Activated T-cell treated with anti-CD3 and anti-CD28 coated beads, Interleukin-2, amount 50 U/mL, for 1 hour (primary cell): ENCODE results near the gene DCAF7.

Experiments used
- DNase-seq: peaks from one replicate; pipeline ENCODE4 v3.0.0-alpha.2; 2020

DCAF7 gene

DNA sequence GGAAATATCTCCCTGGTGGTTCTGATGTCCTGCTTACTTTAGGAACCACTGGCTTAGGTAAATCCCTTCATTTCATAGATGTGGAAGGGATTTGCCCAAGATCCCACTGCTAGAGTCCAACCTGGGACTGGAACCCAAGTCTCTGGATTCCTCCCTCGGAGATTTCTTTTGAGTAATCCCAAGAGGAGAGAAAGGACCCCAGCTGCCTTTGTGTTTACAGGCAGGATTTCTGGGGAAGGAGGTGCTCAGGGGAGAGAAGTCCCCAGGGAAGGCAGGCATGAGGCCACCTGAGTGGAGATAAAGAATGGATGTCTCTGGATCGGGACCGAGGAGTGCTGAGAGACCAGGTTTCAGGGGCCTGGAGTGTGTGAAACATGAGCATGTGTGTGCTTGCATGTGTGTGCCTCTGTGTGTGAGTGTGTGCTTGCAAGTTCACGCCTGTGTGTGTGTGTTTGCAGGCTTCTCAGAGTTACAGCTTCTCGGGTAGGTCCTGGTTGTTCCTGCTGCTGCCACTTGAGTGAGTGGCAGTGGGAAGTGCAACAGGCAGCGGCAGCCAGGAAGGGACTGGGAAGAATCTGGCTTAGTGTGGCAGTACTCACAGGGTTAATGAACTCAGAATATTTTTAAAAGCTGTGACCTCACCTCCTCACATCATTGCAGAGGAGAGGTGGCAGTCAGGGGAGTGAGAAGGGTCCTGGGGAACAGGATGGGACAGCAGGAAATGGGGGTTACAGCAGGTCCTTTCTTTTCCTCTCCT, 24.9 kb upstream of the DCAF7 start:
- DNase-seq: no peak

DNA sequence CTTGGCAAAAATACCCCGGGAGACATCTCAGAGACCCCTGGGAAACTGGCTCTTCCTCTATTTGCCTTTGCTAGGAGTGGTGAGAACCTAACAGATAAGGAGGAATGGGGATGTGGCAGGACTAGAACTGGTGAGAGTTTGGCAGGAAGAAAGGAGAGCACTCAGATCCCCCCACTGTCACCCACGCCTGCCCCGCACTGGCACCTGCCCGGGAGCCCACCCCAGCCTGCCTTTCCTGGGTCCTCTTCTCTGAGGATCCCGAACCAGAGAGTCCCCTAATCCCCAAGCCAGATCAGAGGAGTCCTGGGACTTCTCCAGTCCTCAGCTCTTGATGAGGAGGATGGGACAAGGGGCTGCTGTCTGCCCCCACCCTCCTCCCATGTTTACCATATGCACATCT, 23.4 kb upstream of the DCAF7 start:
- no peak for DNase-seq

DNA sequence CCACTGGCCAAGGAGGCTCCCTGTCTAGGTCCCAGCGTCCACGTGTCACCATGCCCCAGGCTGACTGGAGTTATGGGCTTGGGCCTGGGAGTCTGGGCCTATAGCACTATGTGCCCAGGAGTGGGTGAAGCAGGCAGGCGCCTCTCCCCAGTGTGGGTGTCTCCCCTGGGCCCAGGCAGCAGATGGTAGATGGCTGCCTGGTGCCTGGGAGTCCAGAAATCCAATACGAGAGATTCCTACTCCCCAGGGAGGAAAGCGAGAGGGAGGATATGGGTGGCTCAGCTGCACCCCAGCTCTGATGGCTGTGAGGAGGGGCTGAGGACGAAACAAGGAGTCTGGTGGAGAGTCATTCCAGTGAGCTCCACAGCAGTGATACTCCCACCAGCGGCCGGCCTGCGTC, 22.1 kb upstream of the DCAF7 start:
- DNase-seq: no peak

DNA sequence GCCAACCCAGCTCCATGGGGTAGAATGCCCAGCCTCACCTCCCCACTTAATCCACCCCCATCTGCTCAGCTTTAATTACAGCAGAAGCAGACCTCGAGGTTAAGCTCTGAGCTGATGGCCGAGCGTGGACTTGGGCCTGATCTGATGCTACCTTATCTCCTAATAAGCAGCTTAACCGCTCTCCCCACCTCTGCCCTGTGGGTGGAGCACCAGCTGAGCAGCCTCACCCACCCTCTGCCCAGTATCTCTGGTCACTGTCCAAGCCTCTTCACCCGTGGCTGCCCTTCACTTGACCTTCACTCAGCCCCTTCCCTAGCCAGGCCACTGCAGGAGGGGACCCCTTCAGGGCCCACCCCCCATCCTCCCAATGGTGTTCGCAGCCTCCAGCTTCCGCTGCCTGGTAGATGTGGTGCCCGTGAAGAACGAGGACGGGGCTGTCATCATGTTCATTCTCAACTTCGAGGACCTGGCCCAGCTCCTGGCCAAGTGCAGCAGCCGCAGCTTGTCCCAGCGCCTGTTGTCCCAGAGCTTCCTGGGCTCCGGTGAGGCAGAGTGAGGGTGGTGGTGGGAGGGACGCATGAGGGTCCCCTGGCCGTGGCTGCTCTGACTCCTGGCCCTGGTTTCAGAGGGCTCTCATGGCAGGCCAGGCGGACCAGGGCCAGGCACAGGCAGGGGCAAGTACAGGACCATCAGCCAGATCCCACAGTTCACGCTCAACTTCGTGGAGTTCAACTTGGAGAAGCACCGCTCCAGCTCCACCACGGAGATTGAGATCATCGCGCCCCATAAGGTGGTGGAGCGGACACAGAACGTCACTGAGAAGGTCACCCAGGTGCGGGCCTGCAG, 20.3 kb upstream of the DCAF7 start:
- no peak for DNase-seq

DNA sequence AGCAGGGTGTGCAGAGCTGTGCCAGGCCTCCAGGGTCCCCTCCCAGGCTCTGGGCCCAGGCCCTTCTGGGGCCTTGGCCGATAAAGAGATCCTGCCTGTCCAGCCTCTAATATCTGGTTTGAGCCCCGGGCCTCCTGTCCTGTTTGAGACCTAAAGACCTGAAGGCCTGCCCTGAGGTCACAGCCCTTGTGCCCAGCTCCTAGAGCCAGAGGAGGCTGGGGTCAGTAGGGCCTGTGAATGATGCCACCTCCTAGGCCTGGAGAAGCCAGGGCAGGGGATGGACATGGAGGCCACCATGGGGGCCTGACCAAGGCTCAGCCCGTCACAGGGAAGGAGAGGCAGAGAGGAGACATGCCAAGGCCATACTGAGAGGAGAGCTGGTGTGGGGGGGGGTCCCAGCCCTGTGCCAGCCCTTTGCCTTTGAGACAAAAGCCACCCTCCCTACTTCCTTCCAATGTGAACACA, 19.7 kb upstream of the DCAF7 start:
- no peak for DNase-seq

DNA sequence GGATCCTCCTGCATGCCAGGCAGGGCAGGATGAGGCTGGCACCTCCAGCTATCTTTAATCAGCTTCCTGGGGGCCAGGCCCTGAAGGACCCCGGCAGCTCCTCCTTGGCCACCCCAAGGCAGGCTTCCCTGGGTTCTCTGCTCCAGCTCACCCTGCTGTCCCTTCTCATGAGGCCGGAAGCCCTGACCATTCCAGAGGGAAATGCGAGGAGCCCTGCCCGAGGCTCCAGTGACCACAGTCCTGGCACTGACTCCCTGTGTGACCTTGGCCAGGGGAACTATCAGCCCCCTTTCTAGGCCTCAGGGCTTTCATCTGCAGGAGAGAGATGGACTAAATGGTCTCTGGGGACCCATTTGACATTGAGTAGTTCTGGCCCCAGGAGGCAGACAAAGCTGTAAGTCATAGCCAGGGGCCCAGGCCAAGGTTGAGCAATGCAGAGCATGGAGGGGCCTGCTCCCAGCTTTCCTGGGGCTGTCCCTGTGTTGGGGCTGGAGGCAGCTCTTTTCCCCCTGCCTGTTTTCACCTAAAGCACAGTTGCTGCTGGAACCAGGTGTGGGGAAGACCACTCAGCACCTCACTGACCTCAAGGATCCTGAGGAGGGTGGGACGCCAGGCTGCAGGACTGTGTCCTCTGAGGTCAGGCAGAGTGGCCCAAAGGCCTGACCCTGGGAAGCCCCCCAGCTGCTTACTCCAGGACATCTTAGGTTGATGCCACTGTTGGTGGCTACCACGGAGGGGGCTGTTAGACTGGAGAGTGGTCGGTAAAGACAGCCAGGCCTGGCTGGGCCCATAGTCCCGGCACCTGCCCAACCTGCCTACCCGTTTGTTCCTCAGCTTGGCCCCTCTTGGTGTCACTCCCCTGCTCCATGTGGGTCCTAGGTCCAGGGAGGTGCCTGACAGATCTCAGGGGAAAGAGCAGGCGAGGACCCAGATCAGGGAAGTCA, 19.0 kb upstream of the DCAF7 start:
- DNase-seq: no peak

DNA sequence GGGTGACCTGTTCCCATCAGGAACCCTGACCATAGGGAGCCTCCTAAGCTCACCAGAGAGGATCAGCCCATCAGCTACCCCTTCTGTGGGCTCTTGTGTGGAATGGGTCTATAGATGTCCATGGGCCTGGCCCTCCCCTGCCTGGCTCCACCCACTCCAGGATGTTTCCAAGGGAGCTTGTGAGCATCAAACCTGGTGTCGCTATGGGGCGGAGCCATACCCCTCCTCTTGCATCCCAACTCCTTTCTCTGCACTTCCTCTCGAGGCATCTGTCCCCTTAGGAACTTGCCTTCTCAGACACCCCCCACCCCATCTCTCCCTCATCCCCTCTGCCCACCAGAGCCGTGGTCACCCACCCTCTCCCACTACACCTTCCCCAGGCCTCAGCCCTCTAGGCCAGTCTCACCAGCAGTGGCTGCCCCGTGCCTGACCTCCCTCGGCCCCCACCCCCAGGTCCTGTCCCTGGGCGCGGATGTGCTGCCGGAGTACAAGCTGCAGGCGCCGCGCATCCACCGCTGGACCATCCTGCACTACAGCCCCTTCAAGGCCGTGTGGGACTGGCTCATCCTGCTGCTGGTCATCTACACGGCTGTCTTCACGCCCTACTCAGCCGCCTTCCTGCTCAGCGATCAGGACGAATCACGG, 16.7 kb upstream of the DCAF7 start:
- no peak for DNase-seq

DNA sequence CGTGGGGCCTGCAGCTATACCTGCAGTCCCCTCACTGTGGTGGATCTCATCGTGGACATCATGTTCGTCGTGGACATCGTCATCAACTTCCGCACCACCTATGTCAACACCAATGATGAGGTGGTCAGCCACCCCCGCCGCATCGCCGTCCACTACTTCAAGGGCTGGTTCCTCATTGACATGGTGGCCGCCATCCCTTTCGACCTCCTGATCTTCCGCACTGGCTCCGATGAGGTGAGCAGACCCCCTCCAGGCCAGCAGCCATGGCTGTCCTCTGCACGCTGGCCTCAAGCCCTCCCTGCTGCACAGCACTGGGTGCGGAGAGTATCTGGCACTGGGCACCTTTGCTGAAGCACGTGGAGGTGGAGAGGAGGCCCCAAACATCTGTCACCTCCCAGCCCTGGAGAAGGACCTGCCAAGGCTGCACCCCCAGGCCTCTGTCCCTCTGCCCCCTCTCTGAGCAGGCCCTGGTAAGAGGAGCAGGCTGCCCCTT, 16.2 kb upstream of the DCAF7 start:
- no peak for DNase-seq

DNA sequence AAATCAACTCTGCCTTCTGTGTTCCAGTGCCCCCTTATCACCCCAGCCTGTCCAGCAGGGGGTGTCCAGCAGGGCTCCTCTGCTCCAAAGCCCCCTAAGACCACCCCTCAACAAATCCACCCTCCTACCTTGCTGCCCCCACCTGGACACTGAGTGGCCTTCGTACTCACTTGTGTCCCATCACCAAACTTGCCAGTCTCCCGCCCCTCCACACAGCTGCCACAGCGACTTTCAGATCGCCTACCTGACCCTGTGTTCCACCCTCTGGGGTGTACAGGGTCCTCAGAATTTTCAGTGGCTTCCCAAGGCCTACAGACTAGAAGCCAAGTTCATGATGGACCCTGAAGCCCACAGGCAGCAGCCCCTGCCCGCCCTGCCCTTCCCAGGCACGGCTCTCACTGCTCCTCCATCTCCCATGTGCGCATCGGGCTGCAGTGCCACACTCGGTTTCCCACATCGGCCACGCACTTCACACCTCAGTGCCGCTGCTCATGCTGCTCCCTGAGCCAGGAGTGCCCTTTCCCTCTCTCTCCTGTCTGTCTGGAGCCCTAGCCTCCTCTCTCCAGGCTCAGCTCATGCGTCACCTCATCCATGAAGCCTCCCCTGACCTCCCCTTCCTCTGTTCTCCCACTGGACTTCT, 15.3 kb upstream of the DCAF7 start:
- DNase-seq: no peak

DNA sequence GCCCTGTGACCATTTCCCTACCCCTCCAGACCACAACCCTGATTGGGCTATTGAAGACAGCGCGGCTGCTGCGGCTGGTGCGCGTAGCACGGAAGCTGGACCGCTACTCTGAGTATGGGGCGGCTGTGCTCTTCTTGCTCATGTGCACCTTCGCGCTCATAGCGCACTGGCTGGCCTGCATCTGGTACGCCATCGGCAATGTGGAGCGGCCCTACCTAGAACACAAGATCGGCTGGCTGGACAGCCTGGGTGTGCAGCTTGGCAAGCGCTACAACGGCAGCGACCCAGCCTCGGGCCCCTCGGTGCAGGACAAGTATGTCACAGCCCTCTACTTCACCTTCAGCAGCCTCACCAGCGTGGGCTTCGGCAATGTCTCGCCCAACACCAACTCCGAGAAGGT, 14.6 kb upstream of the DCAF7 start:
- DNase-seq: no peak

DNA sequence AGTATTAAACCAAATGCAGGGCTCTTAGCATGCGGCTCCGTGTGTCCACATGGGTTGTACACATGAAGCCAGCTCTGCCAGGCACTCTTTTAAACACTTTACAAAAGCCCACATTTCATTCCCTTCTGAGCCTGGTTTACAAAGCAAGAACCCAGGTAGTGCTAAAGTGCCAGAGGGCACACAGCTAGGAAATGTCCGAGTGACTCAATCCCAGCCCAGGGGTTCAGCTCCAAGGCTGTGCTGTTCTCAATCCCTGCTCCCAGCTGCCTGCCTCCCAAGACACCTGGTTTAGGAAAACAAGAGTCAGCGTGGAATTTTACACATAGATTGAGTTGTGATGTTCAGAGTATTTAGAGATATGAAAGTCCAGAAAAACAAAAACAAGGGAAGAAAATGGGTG, 13.3 kb upstream of the DCAF7 start:
- DNase-seq: no peak

DNA sequence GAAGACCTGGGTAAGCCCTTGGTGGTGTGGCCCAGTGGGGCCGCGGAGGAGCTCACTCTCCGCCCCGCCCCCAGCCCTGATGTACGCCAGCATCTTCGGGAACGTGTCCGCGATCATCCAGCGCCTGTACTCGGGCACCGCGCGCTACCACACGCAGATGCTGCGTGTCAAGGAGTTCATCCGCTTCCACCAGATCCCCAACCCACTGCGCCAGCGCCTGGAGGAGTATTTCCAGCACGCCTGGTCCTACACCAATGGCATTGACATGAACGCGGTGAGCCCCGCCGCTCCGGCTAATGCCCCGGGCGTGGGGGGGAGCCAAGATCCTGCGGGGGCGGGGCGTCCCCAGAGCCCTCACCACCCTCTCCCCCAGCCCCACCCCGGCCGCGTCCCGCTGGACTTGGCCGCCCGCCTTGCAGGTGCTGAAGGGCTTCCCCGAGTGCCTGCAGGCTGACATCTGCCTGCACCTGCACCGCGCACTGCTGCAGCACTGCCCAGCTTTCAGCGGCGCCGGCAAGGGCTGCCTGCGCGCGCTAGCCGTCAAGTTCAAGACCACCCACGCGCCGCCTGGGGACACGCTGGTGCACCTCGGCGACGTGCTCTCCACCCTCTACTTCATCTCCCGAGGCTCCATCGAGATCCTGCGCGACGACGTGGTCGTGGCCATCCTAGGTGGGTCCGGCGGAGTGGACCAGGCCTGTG, 12.1 kb upstream of the DCAF7 start:
- no peak for DNase-seq

DNA sequence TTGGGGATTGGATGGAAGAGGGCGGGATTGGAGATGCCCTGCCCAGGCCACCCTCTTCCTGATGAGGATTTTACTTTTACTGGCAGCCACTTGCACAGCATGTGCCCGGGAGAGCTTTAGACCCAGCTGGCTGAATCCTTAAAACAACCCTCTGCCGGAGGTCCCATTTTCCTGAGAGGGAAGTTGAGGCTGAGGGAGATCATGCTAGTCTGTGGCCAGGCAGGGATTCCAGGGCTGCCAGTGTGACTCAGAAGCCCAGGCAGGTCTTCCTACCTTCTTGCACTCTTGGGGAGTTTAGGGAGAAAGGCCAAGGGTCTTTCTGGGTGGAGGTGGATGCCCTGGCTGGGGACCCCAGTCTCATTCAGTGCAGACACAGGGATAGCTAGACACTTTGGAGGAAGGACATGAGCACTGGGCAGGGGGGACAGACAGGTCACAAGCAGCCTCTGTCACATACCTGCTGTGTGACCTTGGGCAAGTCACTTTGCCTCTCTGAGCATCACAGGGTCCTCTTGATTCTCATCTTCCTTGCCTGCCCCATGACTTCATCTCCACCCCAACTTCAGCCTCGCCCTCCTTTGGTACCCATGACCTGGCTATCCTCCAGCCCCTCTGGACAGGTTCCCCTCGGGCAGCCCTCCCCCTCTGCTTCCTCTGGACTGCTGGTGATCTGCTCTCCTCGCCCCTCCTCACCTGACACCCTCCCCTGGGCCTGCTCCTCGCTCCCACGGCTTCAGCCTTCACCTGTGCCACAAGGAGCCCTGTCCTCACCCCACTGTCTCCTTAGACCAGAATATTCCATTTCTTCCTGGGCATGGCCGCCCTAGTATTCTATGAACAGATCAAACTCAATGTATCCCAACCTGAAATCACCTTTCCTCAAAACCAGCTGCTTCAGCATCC, 11.3 kb upstream of the DCAF7 start:
- DNase-seq: no peak

DNA sequence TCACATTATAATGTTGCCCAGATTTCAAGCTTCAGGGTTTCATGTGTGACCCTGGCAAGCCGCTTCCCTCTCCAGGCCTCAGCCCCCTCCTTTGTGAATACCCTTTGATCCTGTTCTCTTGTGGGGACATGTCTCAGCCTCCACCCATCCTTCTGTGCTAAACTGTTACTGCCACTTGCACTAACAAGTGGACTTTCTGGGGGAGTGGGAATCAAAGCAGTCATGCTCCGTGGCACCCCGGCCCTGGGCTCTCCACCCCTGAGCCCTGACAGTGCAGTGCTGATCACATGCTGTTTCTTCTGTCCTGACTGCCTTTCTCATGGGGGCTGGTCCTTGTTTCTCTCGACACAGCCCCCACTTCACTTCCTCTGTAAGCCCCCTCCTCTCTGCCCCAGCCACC, 9.7 kb upstream of the DCAF7 start:
- no peak for DNase-seq

DNA sequence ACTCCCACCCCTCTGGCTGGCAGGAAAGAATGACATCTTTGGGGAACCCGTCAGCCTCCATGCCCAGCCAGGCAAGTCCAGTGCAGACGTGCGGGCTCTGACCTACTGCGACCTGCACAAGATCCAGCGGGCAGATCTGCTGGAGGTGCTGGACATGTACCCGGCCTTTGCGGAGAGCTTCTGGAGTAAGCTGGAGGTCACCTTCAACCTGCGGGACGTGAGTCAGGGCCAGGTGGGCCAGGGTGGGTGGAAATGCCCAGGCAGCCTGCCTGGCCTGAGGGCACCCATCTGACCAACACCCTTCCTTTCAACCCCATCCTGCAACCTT, 8.1 kb upstream of the DCAF7 start:
- no peak for DNase-seq

DNA sequence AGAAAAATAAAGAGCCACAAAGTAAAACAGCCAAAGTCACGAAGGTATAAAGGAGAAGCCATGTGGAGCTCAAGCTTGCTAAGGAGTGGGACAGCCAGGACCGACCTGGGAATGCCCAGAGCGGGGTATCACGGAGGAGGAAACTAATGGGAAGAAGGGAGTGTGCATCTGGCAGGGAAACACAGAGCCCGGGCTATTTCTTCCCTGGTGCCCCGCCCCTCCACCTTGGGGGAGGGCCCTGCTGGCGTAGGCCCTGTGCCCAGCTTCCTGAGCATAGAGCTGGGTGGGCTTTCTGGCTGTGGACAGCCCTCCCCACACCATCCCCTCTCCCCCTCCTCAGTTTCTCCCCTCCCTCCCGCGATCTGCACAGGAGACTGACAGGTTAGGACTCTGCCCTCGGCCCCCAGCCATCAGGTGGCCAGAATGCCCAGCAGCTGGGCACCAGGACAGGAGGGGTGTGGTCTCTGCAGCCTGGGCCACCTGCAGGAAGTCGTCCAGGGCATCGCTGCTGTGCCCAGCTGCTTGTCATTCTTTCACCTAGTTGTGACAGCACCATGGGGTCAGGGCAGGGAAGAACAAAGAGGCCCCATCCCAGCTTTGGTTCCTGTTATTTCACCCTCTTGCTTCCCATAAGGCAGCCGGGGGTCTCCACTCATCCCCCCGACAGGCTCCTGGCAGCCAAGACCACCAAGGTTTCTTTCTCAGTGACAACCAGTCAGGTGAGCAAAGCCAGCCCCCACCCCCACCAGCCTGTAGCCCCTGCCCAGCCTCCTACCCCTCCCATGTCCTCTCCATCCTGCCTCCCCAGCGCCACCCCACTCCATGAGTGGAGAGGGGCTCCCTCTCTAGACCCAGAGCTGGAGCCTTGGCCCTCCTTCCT, 7.1 kb upstream of the DCAF7 start:
- no peak for DNase-seq

DNA sequence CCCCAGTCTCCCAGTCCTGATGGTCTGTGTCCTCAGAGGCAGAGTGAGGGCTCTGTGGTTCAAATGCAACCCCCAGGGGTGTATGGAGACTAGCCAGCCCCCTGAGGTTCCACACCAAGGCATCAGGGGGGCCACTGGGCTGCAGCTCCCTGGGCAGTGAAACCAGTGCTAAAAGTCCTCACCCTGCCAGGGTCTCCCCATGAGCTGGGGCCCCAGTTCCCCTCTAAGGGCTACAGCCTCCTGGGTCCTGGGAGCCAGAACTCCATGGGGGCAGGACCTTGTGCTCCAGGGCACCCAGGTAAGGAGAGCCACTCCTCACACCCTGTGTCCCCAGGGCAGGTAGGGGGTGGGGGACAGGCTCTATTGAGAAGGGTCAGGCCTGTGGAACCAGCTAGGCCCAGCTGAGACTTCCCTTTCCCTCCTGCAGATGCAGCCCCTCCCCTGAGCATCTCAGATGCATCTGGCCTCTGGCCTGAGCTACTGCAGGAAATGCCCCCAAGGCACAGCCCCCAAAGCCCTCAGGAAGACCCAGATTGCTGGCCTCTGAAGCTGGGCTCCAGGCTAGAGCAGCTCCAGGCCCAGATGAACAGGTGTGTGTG, 6.4 kb upstream of the DCAF7 start:
- DNase-seq: no peak

DNA sequence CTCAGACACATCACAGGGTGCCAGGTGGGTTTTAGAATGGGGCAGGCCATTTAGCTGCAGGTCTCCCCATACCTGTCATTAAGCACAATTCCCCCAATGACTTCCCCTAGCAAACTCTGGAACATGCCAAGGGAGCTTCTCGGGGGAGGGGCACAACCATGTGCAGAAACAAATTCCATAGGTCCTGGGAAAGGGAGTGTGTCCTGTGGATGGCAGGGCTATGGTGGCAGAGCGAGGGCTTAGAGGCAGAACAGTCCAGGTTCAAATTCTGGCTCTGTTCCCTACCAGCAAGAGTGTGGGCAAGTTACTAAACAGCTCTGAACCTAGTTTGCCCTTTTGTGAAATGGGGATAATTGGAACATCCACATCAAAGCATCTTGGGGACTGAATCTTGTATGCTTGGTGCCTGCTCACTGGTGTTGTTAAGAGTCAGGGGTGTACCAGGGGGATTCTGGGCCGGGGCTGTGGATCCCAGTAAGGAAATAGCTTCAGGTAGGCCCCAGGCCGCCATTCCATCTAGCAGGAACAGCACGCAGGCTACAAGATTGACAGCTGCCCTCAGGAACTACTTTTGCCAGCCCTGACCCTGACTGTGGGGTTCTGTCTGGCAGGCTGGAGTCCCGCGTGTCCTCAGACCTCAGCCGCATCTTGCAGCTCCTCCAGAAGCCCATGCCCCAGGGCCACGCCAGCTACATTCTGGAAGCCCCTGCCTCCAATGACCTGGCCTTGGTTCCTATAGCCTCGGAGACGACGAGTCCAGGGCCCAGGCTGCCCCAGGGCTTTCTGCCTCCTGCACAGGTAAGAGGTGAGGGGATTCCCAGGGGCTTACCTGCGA, 5.6 kb upstream of the DCAF7 start:
- no peak for DNase-seq
